ENCODE measurements around the gene RBM8A.
"Not testable (repeated sequence)": the region's sequence is repeated elsewhere in the genome, so short reads cannot be mapped to it uniquely, and the experiment has no call there.

The RBM8A gene

DNA sequence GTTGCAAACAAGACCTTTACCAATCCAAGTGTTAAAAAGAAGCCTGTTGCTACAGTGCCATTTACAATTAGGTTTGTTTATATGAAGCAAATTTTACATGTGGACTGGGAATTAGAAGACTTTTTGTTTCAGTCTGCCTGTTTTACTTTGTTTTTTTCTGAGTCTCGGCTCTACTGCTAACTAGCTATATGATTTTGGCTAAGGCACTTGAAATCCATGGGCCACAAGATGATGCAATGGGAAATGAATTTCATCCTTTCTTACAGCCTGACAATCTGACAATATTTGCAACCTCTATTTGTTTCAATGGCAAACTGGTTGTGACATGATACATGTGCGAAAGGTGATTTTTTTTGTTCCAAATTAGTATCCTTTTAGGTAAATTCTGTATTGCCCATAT, 5.0 kb downstream of the RBM8A start:
- H4K91ac ChIP-seq (ENCODE audit: low read depth, low read length, poor library complexity), result no peak overlapping the region
- H3K79me1 ChIP-seq (ENCODE audit: low read depth, low read length), result peaks cover 5% of the 10 kb centered on the region
- no peak overlapping the region for H2BK15ac ChIP-seq (ENCODE audit: low read length)
- no CpG with 5 or more reads among the region's 2 CpGs for WGBS, 2 donors (ENCODE audit: extremely low coverage in 2 of 2, insufficient read length in 2 of 2, insufficient replicate concordance in 1 of 2)
- no peak overlapping the region for H3K4me3 ChIP-seq (ENCODE audit: low read length in 2 of 2)
- no peak overlapping the region for H2AFZ ChIP-seq (ENCODE audit: low read length)
- H2AK5ac ChIP-seq (ENCODE audit: low read depth, low read length), result no peak overlapping the region
- no peak overlapping the region for H3K14ac ChIP-seq (ENCODE audit: low read length)
- H3K27me3 ChIP-seq (ENCODE audit: control insufficient read depth in 3 of 3, insufficient read depth in 3 of 3, low read depth in 1 of 3, low read length in 3 of 3), result no peaks in the 10 kb centered on the region
- H2BK120ac ChIP-seq (ENCODE audit: low read depth, low read length), result no peak overlapping the region
- H2BK5ac ChIP-seq (ENCODE audit: low read length), result no peak overlapping the region
- H3K9me3 ChIP-seq (replicated peaks in 1 of 2; ENCODE audit: control insufficient read depth in 2 of 2, insufficient read depth in 1 of 2, low read depth in 1 of 2, low read length in 2 of 2), result no peaks in the 10 kb centered on the region
- peaks cover 7 to 12% of the 10 kb centered on the region in 2 donors for H3K4me1 ChIP-seq (ENCODE audit: control insufficient read depth in 2 of 2, insufficient read depth in 1 of 2, low read depth in 1 of 2, low read length in 2 of 2)
- no peak overlapping the region for H4K8ac ChIP-seq (ENCODE audit: low read depth, low read length)
- DNase-seq (ENCODE audit: low spot score), result no peak
- H3K23ac ChIP-seq (ENCODE audit: low read depth, low read length, poor library complexity), result no peak overlapping the region
- no peak overlapping the region for H2BK12ac ChIP-seq (ENCODE audit: low read length)
- H3K18ac ChIP-seq (ENCODE audit: low read length), result no peak overlapping the region
- H3K9ac ChIP-seq (ENCODE audit: low read depth, low read length, poor library complexity), result no peak overlapping the region
- H3K36me3 ChIP-seq (replicated peaks in 1 of 2; ENCODE audit: control insufficient read depth in 2 of 2, insufficient read depth in 2 of 2, low read length in 2 of 2), result peaks cover 7 to 48% of the 10 kb centered on the region in 2 donors
- H3K4ac ChIP-seq (ENCODE audit: low read length), result no peak overlapping the region
- no peak overlapping the region for H3K27ac ChIP-seq (replicated peaks; ENCODE audit: low read length)
- no peak overlapping the region for H3K4me2 ChIP-seq (ENCODE audit: insufficient read depth, low read length, poor library complexity, severe bottlenecking)

DNA sequence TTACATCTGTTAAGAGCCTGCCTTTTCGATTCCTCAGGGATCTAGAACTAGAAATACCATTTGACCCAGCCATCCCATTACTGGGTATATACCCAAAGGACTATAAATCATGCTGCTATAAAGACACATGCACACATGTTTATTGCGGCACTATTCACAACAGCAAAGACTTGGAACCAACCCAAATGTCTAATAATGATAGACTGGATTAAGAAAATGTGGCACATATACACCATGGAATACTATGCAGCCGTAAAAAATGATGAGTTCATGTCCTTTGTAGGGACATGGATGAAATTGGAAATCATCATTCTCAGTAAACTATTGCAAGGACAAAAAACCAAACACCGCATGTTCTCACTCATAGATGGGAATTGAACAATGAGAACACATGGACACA, 7.0 kb downstream of the RBM8A start:
- not testable (repeated sequence) for H2BK5ac ChIP-seq (ENCODE audit: low read length); H3K9me3 ChIP-seq (replicated peaks in 1 of 2; ENCODE audit: control insufficient read depth in 2 of 2, insufficient read depth in 1 of 2, low read depth in 1 of 2, low read length in 2 of 2); H3K14ac ChIP-seq (ENCODE audit: low read length); H4K91ac ChIP-seq (ENCODE audit: low read depth, low read length, poor library complexity); H3K4me2 ChIP-seq (ENCODE audit: insufficient read depth, low read length, poor library complexity, severe bottlenecking); H3K27me3 ChIP-seq (ENCODE audit: control insufficient read depth in 3 of 3, insufficient read depth in 3 of 3, low read depth in 1 of 3, low read length in 3 of 3); H4K8ac ChIP-seq (ENCODE audit: low read depth, low read length); H3K9ac ChIP-seq (ENCODE audit: low read depth, low read length, poor library complexity); H2AFZ ChIP-seq (ENCODE audit: low read length); H3K4me3 ChIP-seq (ENCODE audit: low read length in 2 of 2); DNase-seq (ENCODE audit: low spot score); H2BK12ac ChIP-seq (ENCODE audit: low read length); H3K18ac ChIP-seq (ENCODE audit: low read length); H2AK5ac ChIP-seq (ENCODE audit: low read depth, low read length); H3K4ac ChIP-seq (ENCODE audit: low read length); H2BK120ac ChIP-seq (ENCODE audit: low read depth, low read length); H3K27ac ChIP-seq (replicated peaks; ENCODE audit: low read length); H3K23ac ChIP-seq (ENCODE audit: low read depth, low read length, poor library complexity); H2BK15ac ChIP-seq (ENCODE audit: low read length); H3K79me1 ChIP-seq (ENCODE audit: low read depth, low read length)
- H3K4me1 ChIP-seq (ENCODE audit: control insufficient read depth in 2 of 2, insufficient read depth in 1 of 2, low read depth in 1 of 2, low read length in 2 of 2), result peaks cover 2 to 11% of the 10 kb centered on the region in 2 donors
- H3K36me3 ChIP-seq (replicated peaks in 1 of 2; ENCODE audit: control insufficient read depth in 2 of 2, insufficient read depth in 2 of 2, low read length in 2 of 2), result peaks cover 0 to 49% of the 10 kb centered on the region in 2 donors
- no CpG with 5 or more reads among the region's 4 CpGs for WGBS, 2 donors (ENCODE audit: extremely low coverage in 2 of 2, insufficient read length in 2 of 2, insufficient replicate concordance in 1 of 2)

DNA sequence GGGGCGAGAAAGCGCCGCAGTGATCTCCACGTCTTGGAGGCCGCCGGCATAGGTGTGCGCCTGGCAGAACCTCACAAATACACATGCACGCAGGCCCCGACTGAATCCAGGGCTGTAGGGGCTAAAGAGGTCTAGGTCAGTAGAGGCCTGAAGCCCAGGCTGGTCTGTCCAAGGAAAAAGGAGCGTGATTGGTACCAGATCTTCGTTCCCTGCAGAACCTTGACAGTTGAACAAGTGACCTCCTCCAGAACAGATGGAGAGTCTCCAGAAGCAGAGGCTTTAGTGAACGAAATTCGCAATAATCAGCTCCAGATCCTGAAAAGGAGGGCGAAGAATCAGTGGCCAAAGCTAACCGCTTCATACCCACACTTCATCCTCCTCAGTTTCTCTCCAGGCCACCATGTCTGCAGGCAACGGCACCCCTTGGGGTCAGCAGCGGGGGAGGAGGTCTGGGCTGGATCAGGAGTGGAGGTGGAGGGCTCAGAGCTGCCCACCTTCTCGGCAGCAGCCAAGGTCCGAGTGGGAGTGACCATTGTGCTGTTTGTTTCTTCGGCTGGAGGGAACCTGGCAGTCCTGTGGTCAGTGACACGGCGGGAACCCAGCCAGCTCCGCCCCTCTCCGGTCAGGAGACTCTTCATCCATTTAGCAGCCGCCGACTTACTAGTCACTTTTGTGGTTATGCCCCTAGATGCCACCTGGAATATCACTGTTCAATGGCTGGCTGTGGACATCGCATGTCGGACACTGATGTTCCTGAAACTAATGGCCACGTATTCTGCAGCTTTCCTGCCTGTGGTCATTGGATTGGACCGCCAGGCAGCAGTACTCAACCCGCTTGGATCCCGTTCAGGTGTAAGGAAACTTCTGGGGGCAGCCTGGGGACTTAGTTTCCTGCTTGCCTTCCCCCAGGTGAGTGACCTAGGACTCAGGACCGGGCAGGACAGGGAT, 8.0 kb downstream of the RBM8A start:
- peak overlapping the region; percentile 79 for H3K18ac ChIP-seq (ENCODE audit: low read length)
- H2AK5ac ChIP-seq (ENCODE audit: low read depth, low read length), result no peak overlapping the region
- no peak overlapping the region for H3K14ac ChIP-seq (ENCODE audit: low read length)
- H2BK120ac ChIP-seq (ENCODE audit: low read depth, low read length), result no peak overlapping the region
- no peak overlapping the region for H4K91ac ChIP-seq (ENCODE audit: low read depth, low read length, poor library complexity)
- H3K23ac ChIP-seq (ENCODE audit: low read depth, low read length, poor library complexity), result no peak overlapping the region
- peak overlapping the region; percentile 73 for H3K9ac ChIP-seq (ENCODE audit: low read depth, low read length, poor library complexity)
- H3K4me1 ChIP-seq (ENCODE audit: control insufficient read depth in 2 of 2, insufficient read depth in 1 of 2, low read depth in 1 of 2, low read length in 2 of 2), result peaks cover 2 to 11% of the 10 kb centered on the region in 2 donors
- no peak overlapping the region for H3K4ac ChIP-seq (ENCODE audit: low read length)
- no peaks in the 10 kb centered on the region for H3K27me3 ChIP-seq (ENCODE audit: control insufficient read depth in 3 of 3, insufficient read depth in 3 of 3, low read depth in 1 of 3, low read length in 3 of 3)
- peak overlapping the region; percentile 68 to 91 for H3K4me3 ChIP-seq (ENCODE audit: low read length in 2 of 2)
- no peaks in the 10 kb centered on the region for H3K9me3 ChIP-seq (replicated peaks in 1 of 2; ENCODE audit: control insufficient read depth in 2 of 2, insufficient read depth in 1 of 2, low read depth in 1 of 2, low read length in 2 of 2)
- no peak overlapping the region for H3K27ac ChIP-seq (replicated peaks; ENCODE audit: low read length)
- H3K36me3 ChIP-seq (replicated peaks in 1 of 2; ENCODE audit: control insufficient read depth in 2 of 2, insufficient read depth in 2 of 2, low read length in 2 of 2), result peaks cover 0 to 54% of the 10 kb centered on the region in 2 donors
- peak overlapping the region; percentile 29 for H2BK5ac ChIP-seq (ENCODE audit: low read length)
- peak overlapping the region; percentile 91 for H2AFZ ChIP-seq (ENCODE audit: low read length)
- peak; percentile 17 for DNase-seq (ENCODE audit: low spot score)
- no peak overlapping the region for H2BK15ac ChIP-seq (ENCODE audit: low read length)
- H4K8ac ChIP-seq (ENCODE audit: low read depth, low read length), result no peak overlapping the region
- H3K79me1 ChIP-seq (ENCODE audit: low read depth, low read length), result no peaks in the 10 kb centered on the region
- no peak overlapping the region for H2BK12ac ChIP-seq (ENCODE audit: low read length)
- H3K4me2 ChIP-seq (ENCODE audit: insufficient read depth, low read length, poor library complexity, severe bottlenecking), result peak overlapping the region; percentile 89
- WGBS, 2 donors (ENCODE audit: extremely low coverage in 2 of 2, insufficient read length in 2 of 2, insufficient replicate concordance in 1 of 2), result no CpG with 5 or more reads among the region's 33 CpGs
